HL-60 (cell line): ENCODE results near the gene PTPMT1.

ENCODE experiments used
- DNase-seq, 2 experiments: peaks; one replicate each; pipeline ENCODE4 v3.0.0-alpha.2; 2010 to 2020; ENCODE audit warnings: low read depth in 1 of 2, low spot score in 1 of 2
- H3K27ac ChIP-seq: fragments of 250-450 bp; sonication (Bioruptor Pico); replicated peaks from 2 replicates; pipeline ENCODE4 v1.5.1; 2020; ENCODE audit warnings: mild to moderate bottlenecking, moderate library complexity
- H3K27me3 ChIP-seq: fragments of 250-450 bp; sonication (Bioruptor Pico); 2 replicates; pipeline ENCODE4 v1.5.1; 2021; ENCODE audit warnings: mild to moderate bottlenecking, moderate library complexity; ENCODE audit not compliant: insufficient read depth, poor library complexity, severe bottlenecking
- H3K4me3 ChIP-seq: replicated peaks from 2 replicates; pipeline ENCODE4 v1.5.1; 2011; ENCODE audit warnings: mild to moderate bottlenecking, control low read depth, low read length; ENCODE audit not compliant: insufficient read depth
- CTCF ChIP-seq: IDR thresholded peaks from one replicate; pipeline ENCODE4 v1.5.1; 2011; ENCODE audit warnings: low read length, control low read depth, inconsistent platforms; ENCODE audit not compliant: insufficient read depth
- GABPA ChIP-seq: IDR thresholded peaks from 2 replicates; pipeline ENCODE4 v1.6.1; 2012; ENCODE audit warnings: low read depth
- POLR2AphosphoS5 ChIP-seq: IDR thresholded peaks from 2 replicates; pipeline ENCODE4 v1.6.1; 2012; ENCODE audit warnings: low read depth
- REST ChIP-seq: IDR thresholded peaks from 2 replicates; pipeline ENCODE4 v1.6.1; 2012; ENCODE audit warnings: low read depth; ENCODE audit not compliant: insufficient replicate concordance
- SPI1 ChIP-seq: IDR thresholded peaks from 2 replicates; pipeline ENCODE4 v1.6.1; 2012; ENCODE audit warnings: low read depth, mild to moderate bottlenecking, borderline replicate concordance

PTPMT1 gene

DNA sequence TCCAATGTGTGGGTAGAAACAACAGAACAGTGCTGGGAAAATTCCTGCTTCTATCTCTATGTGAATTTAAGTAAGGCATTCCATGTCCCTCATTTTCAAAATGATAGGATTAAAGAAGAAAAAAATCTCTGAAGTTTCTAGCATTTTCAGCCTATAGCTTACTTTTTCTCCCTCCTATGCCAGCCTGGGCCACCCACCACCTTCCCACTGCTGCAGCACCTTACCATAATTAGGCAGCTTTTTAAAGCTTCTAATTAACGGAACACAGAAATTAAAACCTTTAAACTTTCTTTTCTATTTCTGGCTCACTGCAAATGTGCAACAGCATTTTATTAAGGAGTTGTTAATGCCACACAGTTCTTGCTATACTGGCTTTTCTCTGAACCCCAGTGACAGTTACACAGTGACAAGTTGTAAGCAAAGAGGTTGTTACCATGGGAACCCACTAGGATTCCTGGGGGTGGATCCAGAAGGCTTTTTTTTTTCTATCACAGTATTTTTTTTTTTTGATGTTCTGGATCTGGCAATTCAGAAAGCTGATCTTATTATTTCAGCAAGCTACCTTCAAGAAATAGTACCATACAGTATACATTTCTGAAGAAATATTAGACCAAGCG is 32.7 kb upstream of the PTPMT1 start:
- Histone ChIP-seq H3K27me3 (no peaks in the 10 kb centered on the region), H3K27ac (no peak overlapping the region), H3K4me3 (no peak overlapping the region)
- no peak for DNase-seq
- TF ChIP-seq REST (no peak), CTCF (no peak), POLR2AphosphoS5 (no peak), GABPA (no peak)

- no peak overlapping the region for H3K27ac ChIP-seq
- no peak for DNase-seq
- no peaks in the 10 kb centered on the region for H3K27me3 ChIP-seq
- H3K4me3 ChIP-seq, result no peak overlapping the region
- no peak for TF ChIP-seq GABPA
- no peak for TF ChIP-seq SPI1
- no peak for TF ChIP-seq POLR2AphosphoS5
- TF ChIP-seq CTCF, result no peak
- no peak for TF ChIP-seq REST
These were observed 31.7 kb upstream of the PTPMT1 start for GRCh38 chr11:47533690-47534151.

DNA sequence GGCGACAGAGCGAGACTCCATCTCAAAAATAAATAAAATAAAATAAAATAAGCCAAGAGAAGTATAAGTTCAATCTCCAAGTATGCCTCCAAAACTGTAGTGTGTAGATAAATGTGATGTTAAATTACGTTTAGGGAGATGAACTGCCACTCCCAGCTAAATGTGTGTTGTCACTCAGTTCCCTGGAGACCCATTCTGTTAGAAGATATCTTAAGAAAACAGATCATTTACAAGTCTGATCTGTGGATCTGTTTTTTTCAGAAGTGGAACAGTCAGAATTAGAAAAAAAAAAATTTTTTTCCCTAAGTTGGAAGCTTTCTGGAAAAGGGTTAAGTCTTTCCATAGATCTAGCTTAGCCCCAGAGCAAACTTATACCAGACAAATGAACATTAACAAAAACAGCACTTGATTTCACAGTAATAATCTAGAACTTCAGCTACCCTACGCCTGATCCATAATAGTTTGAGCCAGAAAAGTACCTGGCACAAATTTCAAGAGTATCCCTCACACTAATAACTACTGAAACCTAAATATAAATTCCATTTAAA is 30.6 kb upstream of the PTPMT1 start:
- H3K27ac ChIP-seq, result no peak overlapping the region
- TF ChIP-seq POLR2AphosphoS5, result no peak
- no peak for DNase-seq
- H3K4me3 ChIP-seq, result no peak overlapping the region
- H3K27me3 ChIP-seq, result no peaks in the 10 kb centered on the region

DNA sequence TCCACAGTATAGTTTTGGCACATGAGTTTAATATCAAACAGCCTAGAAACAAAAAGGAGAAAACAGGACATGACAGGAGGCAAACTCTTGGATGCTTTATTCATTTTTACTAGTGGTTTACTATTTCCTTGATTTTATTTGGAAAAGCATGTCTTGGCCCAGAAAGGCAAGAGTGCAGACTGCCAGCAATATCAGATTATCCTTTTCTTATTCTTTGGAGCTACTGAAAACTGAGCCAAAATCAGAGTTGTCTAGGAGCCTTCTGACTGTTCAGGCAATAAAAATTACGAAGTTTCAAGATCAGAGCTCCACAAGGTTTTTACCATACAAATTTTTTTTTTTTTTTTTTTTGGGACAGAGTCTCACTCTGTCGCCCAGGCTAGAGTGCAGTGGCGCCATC is 28.5 kb upstream of the PTPMT1 start:
- H3K4me3 ChIP-seq, result no peak overlapping the region
- H3K27me3 ChIP-seq, result no peaks in the 10 kb centered on the region
- TF ChIP-seq CTCF, result no peak
- TF ChIP-seq POLR2AphosphoS5, result no peak
- TF ChIP-seq SPI1, result peak; percentile 13; the same call in 1 of the 2 replicates
- no peak for TF ChIP-seq GABPA
- TF ChIP-seq REST, result no peak
- no peak for DNase-seq
- H3K27ac ChIP-seq, result no peak overlapping the region
